ENCODE measurements around the gene SLC39A8.
"Not testable (repeated sequence)": the region's sequence is repeated elsewhere in the genome, so short reads cannot be mapped to it uniquely, and the experiment has no call there.

SLC39A8 gene

DNA sequence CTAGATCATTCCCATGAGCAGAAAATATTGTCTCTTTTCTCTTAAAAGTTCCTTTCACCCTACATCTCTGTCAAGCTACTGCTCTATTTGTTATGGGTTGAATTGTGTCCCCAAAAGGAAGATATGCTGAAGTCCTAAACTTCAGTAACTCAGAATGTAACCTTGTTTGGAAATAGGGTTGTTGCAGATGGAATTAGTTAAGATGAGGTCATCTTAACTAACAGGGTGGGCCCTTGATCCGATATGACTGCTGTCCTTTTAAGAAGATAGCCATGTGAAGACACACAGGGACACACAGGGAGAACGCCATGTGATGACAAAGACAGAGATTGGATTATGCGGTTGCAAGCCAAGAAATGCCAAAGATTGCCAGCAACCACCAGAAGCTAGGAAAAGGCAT is 12.8 kb upstream of the SLC39A8 start:
- H3K9me3 ChIP-seq (ENCODE audit: insufficient read depth, low read length), result no peaks in the 10 kb centered on the region
- H2AFZ ChIP-seq (ENCODE audit: low read depth, low read length), result no peak overlapping the region
- no peak overlapping the region for H3K4me3 ChIP-seq (ENCODE audit: low read length)
- peaks cover 5% of the 10 kb centered on the region for H3K27me3 ChIP-seq (ENCODE audit: low read depth, low read length)
- no peaks in the 10 kb centered on the region for H3K79me2 ChIP-seq (ENCODE audit: low read length)
- no peak overlapping the region for H3K4me2 ChIP-seq (ENCODE audit: low read length)
- H3K36me3 ChIP-seq (replicated peaks; ENCODE audit: low read depth, low read length), result no peaks in the 10 kb centered on the region
- TF ChIP-seq EZH2phosphoT487 (IDR thresholded peaks at IDR 0.05; ENCODE audit: low read depth), result no peak
- TF ChIP-seq, protein P1, sequence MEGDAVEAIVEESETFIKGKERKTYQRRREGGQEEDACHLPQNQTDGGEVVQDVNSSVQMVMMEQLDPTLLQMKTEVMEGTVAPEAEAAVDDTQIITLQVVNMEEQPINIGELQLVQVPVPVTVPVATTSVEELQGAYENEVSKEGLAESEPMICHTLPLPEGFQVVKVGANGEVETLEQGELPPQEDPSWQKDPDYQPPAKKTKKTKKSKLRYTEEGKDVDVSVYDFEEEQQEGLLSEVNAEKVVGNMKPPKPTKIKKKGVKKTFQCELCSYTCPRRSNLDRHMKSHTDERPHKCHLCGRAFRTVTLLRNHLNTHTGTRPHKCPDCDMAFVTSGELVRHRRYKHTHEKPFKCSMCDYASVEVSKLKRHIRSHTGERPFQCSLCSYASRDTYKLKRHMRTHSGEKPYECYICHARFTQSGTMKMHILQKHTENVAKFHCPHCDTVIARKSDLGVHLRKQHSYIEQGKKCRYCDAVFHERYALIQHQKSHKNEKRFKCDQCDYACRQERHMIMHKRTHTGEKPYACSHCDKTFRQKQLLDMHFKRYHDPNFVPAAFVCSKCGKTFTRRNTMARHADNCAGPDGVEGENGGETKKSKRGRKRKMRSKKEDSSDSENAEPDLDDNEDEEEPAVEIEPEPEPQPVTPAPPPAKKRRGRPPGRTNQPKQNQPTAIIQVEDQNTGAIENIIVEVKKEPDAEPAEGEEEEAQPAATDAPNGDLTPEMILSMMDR (IDR thresholded peaks at IDR 0.05; ENCODE audit: low read depth, low read length), result no peak
- no peaks in the 10 kb centered on the region for H3K4me1 ChIP-seq (ENCODE audit: low read length)
- no peak overlapping the region for H3K9ac ChIP-seq (ENCODE audit: low read length)
- H3K27ac ChIP-seq (ENCODE audit: low read length), result no peak overlapping the region
- no peaks in the 10 kb centered on the region for H4K20me1 ChIP-seq (ENCODE audit: insufficient read depth, low read length)

DNA sequence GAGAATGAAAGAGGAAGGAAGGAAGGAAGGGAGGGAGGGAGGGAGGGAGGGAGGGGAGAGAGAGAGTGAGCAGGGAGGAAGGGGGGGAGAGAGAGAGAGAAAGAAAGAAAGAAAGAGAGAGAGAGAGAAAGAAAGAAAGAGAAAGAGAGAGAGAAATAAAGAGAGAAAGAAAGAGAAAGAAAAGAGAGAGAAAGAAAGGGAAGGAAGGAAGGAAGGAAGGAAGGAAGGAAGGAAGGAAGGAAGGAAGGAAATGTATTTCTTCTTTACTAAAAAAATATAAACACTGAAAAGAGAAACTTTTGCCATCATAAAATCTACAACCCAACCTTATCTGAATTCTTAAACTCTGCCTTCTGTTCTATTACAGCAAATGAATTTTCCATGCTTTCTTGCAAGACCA is 12.4 kb upstream of the SLC39A8 start:
- not testable (repeated sequence) for H3K9me3 ChIP-seq (ENCODE audit: insufficient read depth, low read length); H3K4me1 ChIP-seq (ENCODE audit: low read length); H2AFZ ChIP-seq (ENCODE audit: low read depth, low read length); H3K79me2 ChIP-seq (ENCODE audit: low read length); H3K4me2 ChIP-seq (ENCODE audit: low read length); H3K27ac ChIP-seq (ENCODE audit: low read length); H4K20me1 ChIP-seq (ENCODE audit: insufficient read depth, low read length); H3K9ac ChIP-seq (ENCODE audit: low read length); H3K27me3 ChIP-seq (ENCODE audit: low read depth, low read length); H3K4me3 ChIP-seq (ENCODE audit: low read length); H3K36me3 ChIP-seq (replicated peaks; ENCODE audit: low read depth, low read length)

GRCh38 chr4:102356562-102357202 is 11.4 kb upstream of the SLC39A8 start:
- Histone ChIP-seq H3K4me1 (ENCODE audit: low read length) (no peaks in the 10 kb centered on the region), H3K36me3 (replicated peaks; ENCODE audit: low read depth, low read length) (no peaks in the 10 kb centered on the region), H3K27ac (ENCODE audit: low read length) (no peak overlapping the region), H4K20me1 (ENCODE audit: insufficient read depth, low read length) (no peaks in the 10 kb centered on the region), H3K9me3 (ENCODE audit: insufficient read depth, low read length) (no peaks in the 10 kb centered on the region), H3K27me3 (ENCODE audit: low read depth, low read length) (peaks cover 6% of the 10 kb centered on the region), H3K4me2 (ENCODE audit: low read length) (no peak overlapping the region), H3K79me2 (ENCODE audit: low read length) (no peaks in the 10 kb centered on the region), H2AFZ (ENCODE audit: low read depth, low read length) (no peak overlapping the region), H3K9ac (ENCODE audit: low read length) (no peak overlapping the region), H3K4me3 (ENCODE audit: low read length) (no peak overlapping the region)
- no peak for TF ChIP-seq EZH2phosphoT487 (IDR thresholded peaks at IDR 0.05; ENCODE audit: low read depth)
- TF ChIP-seq, protein P1 (IDR thresholded peaks at IDR 0.05; ENCODE audit: low read depth, low read length), result no peak

GRCh38 chr4:102355748-102356147 is 10.5 kb upstream of the SLC39A8 start:
- Histone ChIP-seq H3K4me1 (ENCODE audit: low read length) (no peaks in the 10 kb centered on the region), H2AFZ (ENCODE audit: low read depth, low read length) (no peak overlapping the region), H3K9me3 (ENCODE audit: insufficient read depth, low read length) (no peaks in the 10 kb centered on the region), H3K27ac (ENCODE audit: low read length) (no peak overlapping the region), H3K79me2 (ENCODE audit: low read length) (no peaks in the 10 kb centered on the region), H3K4me2 (ENCODE audit: low read length) (no peak overlapping the region), H3K9ac (ENCODE audit: low read length) (no peak overlapping the region), H3K4me3 (ENCODE audit: low read length) (no peak overlapping the region), H4K20me1 (ENCODE audit: insufficient read depth, low read length) (no peaks in the 10 kb centered on the region), H3K27me3 (ENCODE audit: low read depth, low read length) (peaks cover 6% of the 10 kb centered on the region), H3K36me3 (replicated peaks; ENCODE audit: low read depth, low read length) (no peaks in the 10 kb centered on the region)
- TF ChIP-seq, protein P1 (IDR thresholded peaks at IDR 0.05; ENCODE audit: low read depth, low read length), result no peak
- no peak for TF ChIP-seq EZH2phosphoT487 (IDR thresholded peaks at IDR 0.05; ENCODE audit: low read depth)

All from OCI-LY3 (cell line).